ENCODE data around the gene TENM4.

TENM4 gene

GRCh38 chr11:78889698-78890097 lies 551.1 kb downstream of the TENM4 start:
- Histone ChIP-seq H3K4me1 (ENCODE audit: control insufficient read depth, insufficient read depth, low read length) (no peaks in the 10 kb centered on the region), H3K36me3 (ENCODE audit: control insufficient read depth in 2 of 2, insufficient read depth in 1 of 2, low read length in 2 of 2) (no peaks in the 10 kb centered on the region), H3K9me3 (ENCODE audit: control insufficient read depth, insufficient read depth, low read depth, low read length) (no peaks in the 10 kb centered on the region), H3K27ac (ENCODE audit: extremely low read depth, low read depth, low read length) (no peak overlapping the region), H3K4me3 (ENCODE audit: low read depth, low read length) (no peak overlapping the region)
- TF ChIP-seq ZNF155 (tag by site-specific recombination; IDR thresholded peaks at IDR 0.05) = no peak
- no peak for TF ChIP-seq PRDM1 (tag by site-specific recombination; IDR thresholded peaks at IDR 0.05)
- TF ChIP-seq YY1 (tag by site-specific recombination; IDR thresholded peaks at IDR 0.05) = no peak
- no peak for TF ChIP-seq ZNF223 (tag by site-specific recombination; IDR thresholded peaks at IDR 0.05)
- no peak for TF ChIP-seq SP7 (tag by site-specific recombination; IDR thresholded peaks at IDR 0.05)
- no peak for TF ChIP-seq ZNF140 (tag by site-specific recombination; IDR thresholded peaks at IDR 0.05)
- no peak for TF ChIP-seq ZNF24 (tag by site-specific recombination; IDR thresholded peaks at IDR 0.05)
- no peak for TF ChIP-seq KLF17 (tag by site-specific recombination; IDR thresholded peaks at IDR 0.05)
- TF ChIP-seq BCL6B (tag by site-specific recombination; IDR thresholded peaks at IDR 0.05) = no peak
- no peak for TF ChIP-seq ZNF354C (tag by site-specific recombination; IDR thresholded peaks at IDR 0.05; ENCODE audit: borderline replicate concordance, low read depth)
- no peak for TF ChIP-seq ZNF610 (tag by site-specific recombination; IDR thresholded peaks at IDR 0.05; ENCODE audit: borderline replicate concordance)
- TF ChIP-seq FEZF1 (tag by site-specific recombination; IDR thresholded peaks at IDR 0.05) = no peak
- TF ChIP-seq HOXC10 (CRISPR knock-in tag; IDR thresholded peaks at IDR 0.05) = no peak
- no peak for TF ChIP-seq ZNF76 (tag by site-specific recombination; IDR thresholded peaks at IDR 0.05; ENCODE audit: borderline replicate concordance, low read depth)
- no peak for TF ChIP-seq ZNF530 (tag by site-specific recombination; IDR thresholded peaks at IDR 0.05; ENCODE audit: low read depth)
- ChIA-PET CTCF (no interaction called here), POLR2A (no interaction called here)

- ChIA-PET POLR2A (no interaction called here), CTCF (interaction anchor here (0.6 to 1.4 kb wide), 4 partner anchors 16 to 1981 kb away, joined by 3 to 6 read pairs (median 4); no protein-coding TSS in a partner anchor)
- Histone ChIP-seq H3K4me3 (ENCODE audit: low read depth, low read length) (no peak overlapping the region), H3K27ac (ENCODE audit: extremely low read depth, low read depth, low read length) (no peak overlapping the region), H3K36me3 (ENCODE audit: control insufficient read depth in 2 of 2, insufficient read depth in 1 of 2, low read length in 2 of 2) (no peaks in the 10 kb centered on the region), H3K4me1 (ENCODE audit: control insufficient read depth, insufficient read depth, low read length) (no peaks in the 10 kb centered on the region), H3K9me3 (ENCODE audit: control insufficient read depth, insufficient read depth, low read depth, low read length) (no peaks in the 10 kb centered on the region)
- TF ChIP-seq KLF7 (tag by site-specific recombination; IDR thresholded peaks at IDR 0.05; ENCODE audit: borderline replicate concordance) (no peak), ZNF660 (tag by site-specific recombination; IDR thresholded peaks at IDR 0.05) (no peak), ZNF549 (tag by site-specific recombination; IDR thresholded peaks at IDR 0.05) (no peak), IKZF3 (tag by site-specific recombination; IDR thresholded peaks at IDR 0.05) (no peak), ZNF558 (tag by site-specific recombination; IDR thresholded peaks at IDR 0.05) (no peak), ZNF248 (tag by site-specific recombination; IDR thresholded peaks at IDR 0.05) (no peak), ZNF280D (tag by site-specific recombination; IDR thresholded peaks at IDR 0.05) (no peak), OVOL3 (tag by site-specific recombination; IDR thresholded peaks at IDR 0.05) (no peak), YY1 (tag by site-specific recombination; IDR thresholded peaks at IDR 0.05) (no peak), ZNF146 (tag by site-specific recombination; IDR thresholded peaks at IDR 0.05) (no peak)
Observed at GRCh38 chr11:78886616-78887015, 554.2 kb downstream of the TENM4 start.
